ENCODE measurements around the gene RSBN1L. TPM values are rescaled to one million over a fixed set of nuclear protein-coding genes. Genes with fewer than 3 reads are reported as not detected.
"Not testable (repeated sequence)": the region's sequence is repeated elsewhere in the genome, so short reads cannot be mapped to it uniquely, and the experiment has no call there.

The RSBN1L gene
- total RNA-seq, 1 donor from 2014 or later: 38.7 TPM

DNA sequence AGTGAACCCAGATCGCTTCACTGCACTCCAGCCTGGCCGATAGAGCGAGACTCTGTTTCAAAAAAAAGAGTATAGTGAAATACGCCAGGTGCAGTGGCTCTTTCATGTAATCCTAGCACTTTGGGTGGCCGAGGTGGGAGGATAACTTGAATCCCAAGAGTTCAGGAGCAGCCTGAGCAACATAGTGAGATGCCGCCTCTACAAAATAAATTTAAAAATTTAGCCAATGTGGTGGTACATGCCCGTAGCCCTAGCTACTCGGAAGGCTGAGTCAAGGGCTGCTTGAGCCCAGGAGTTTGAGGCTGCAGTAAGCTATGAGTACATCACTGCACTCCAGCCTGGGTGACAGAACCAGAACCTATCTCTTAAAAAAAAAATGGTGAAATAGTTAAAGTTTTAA lies 74.1 kb downstream of the RSBN1L start:
- no peak for DNase-seq

DNA sequence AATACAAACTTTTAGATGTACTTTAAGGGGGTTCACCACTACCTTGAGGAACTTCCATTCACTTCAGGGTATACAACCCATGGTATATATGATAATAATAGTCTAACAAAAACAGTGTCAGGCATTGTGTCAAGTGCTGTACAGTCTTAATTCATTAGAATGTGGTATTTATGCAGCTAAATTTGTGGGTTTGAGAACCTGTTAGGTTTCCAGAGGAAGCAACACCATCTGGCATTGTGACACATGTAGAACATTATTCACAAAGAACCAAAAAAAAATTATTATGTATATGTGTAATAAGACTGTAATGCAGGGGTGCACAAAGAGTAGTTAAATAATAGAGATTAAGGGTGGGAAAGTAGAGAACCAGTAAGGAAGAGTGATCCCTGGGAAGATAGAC lies 75.6 kb downstream of the RSBN1L start:
- no peak for DNase-seq

DNA sequence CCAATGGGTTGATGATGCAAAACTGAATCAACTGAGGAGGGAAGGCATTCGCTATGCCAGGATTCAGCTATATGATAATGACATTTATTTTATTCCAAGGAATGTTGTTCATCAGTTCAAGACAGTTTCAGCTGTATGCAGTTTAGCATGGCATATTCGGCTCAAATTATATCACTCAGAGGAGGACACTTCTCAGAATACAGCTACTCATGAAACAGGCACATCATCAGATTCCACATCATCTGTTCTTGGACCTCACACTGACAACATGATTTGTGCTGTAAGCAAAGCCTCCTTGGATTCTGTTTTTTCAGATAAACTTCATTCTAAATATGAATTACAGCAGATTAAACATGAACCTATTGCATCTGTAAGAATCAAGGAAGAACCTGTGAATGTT lies 82.3 kb downstream of the RSBN1L start:
- DNase-seq: no peak

DNA sequence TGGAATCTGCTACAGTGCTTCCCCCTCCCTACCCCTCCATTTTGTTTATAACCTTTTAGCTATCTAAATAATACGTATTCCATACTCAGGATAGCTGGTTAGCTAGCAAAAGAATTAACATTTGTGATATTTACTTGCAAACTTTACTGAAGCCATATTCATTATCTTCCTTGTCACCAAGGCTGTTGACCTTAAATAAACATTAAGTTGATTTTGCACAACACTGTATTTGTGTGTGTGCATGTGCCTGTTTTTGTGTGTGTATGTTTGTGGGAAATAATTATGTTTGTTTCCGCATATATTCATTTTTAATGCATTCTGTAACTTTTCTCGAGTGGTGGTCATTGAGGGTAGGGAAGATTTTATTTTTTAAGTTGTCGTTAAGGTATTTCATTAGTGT lies 86.1 kb downstream of the RSBN1L start:
- DNase-seq: no peak

DNA sequence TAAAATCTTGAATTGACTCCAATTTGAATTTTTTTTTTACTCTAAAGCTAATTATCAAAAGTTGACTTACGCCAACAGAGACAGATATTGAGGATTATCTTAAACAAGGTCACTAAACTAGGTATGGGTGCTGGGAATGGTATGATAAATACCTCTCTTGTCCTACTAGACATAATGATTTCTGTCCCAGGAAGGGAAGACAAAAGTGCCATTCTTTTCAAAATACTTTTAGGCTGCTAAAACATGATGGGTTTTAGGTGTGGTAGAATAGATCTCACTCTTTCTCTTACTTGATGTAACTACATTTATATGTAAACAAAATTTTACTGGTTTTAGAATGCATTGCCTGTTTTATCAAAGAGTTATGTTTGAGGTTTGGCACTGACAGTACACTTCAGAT lies 86.9 kb downstream of the RSBN1L start:
- no peak for DNase-seq

DNA sequence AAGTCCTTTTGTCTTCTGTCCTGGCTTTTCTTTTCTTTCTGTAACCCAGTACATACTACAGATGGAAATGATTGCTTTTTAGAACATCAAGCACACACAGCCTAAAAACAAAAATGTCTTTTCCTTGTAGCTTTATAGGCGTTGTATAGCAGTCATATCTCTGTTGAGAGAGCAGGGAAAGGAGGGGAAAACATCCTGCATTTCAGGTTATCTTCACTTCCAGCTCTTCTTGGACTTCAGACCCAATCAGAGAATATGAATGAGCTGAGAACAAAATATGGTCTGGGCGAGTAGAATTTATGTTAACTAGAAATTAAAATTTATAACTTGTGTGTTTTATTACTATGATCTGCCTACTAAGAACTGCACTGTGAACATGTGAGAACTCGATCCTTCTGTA lies 87.3 kb downstream of the RSBN1L start:
- DNase-seq: no peak

DNA sequence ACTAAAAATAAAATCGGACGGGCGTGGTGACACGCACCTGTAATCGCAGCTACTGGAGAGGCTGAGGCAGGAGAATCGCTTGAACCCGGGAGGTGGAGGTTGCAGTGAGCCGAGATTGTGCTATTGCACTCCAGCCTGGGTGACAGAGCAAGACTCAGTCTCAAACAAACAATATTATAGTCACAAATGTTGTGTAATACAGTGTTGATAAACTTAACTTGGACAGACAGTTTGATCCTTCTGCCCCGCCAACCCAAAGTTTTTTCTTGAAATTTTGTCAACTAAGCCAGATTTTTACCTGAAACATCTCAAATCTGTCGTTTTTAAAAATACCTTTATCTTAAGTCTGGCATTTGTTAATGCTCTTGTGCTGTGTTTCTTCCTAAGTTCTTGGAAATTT lies 88.2 kb downstream of the RSBN1L start:
- DNase-seq: not testable (repeated sequence)

DNA sequence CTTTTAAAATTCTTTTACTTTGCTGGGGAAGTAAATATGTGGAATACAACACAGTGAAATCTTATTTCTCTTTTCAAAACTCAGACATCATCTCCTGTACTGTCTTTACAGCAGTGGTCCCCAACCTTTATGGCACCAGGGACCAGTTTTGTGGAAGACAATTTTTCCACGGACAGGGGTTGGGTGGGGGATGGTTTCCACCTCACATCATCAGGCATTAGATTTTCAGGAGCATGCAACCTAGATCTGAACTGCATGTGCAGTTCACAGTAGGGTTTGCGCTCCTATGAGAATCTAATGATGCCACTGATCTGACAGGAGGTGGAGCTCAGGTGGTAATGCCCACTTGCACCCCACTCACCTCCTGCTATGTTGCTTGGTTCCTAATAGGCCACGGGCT lies 89.8 kb downstream of the RSBN1L start:
- DNase-seq: no peak

DNA sequence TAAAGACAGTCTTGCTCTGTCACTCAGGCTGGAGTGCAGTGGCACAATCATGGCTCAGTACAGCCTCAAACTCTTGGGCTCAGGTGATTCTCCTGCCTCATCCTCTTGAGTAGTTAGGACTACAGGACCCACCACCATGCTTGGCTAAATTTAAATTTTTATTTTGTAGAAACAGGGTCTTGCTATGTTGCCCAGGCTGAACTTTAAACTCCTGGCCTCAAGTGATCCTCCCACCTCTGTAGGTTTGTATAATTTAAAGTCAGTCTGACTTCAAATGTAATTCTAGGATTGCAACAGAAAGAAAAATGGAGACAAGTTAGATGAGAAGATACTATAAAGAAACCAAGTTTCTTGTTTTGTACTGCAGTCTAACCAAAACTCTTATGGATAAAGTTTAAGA lies 90.5 kb downstream of the RSBN1L start:
- DNase-seq: no peak

DNA sequence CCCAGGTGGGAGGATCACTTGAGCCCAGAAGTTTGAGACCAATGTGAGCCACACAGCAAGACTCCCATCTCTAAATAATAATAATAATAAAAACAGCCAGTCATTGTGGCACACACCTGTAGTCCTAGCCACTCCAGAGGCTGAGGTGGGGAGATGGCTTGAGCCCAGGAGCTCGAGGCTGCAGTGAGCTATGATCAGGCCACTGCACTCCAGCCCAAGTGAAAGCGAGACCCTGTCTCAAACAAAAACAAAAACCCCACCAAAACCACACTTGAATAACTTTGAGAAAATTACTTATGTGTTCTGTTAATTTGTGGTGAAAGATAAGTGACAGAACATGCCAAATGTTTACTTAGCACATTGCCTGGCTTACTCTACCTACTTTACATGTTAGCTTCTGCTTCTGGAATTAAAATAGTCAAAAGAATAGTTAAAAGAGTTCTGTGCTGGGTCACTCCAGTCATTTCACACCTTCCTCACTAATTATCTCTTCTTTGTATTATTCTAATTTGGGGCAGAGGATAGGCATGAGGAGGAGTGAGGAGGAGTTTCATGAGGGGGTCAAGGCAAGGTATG lies 92.2 kb downstream of the RSBN1L start:
- no peak for DNase-seq

DNA sequence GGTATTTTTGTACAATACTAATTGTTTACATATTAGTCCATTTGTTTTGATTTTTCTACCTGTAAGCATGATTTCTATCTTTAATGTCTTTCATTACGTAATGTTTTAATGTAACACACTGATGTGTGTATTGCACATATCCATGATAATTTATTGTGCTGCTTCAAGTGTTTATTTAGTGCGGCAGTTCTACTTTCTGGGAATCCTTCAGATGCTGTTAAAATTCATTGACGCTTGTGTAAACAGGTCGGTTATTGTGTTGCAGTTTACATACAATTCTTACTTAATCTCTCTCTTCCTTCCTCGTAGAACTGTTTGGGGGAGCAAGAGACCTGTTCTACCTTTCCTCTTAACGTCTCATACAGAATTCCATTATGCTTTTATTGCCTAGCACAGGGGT lies 95.1 kb downstream of the RSBN1L start:
- peak; percentile 15 for DNase-seq

DNA sequence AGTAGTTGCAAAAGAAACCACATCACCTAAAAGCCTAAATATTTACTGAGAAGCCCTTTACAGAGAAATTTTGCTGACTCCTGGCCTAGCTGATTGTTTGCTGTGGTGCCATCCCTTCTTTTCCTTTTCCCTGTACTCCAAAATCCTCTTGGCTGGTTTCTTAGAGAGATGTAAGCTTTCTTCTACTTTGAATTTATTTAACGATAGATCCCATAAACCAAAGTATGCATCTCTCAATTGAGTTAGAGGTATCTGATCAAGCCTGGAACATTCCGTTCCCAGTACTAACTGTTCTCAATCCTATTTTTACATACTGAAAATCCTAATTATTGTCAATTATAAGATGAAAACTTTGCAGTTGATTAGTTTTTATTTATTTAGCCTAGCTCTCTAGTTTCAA lies 95.7 kb downstream of the RSBN1L start:
- DNase-seq: no peak

DNA sequence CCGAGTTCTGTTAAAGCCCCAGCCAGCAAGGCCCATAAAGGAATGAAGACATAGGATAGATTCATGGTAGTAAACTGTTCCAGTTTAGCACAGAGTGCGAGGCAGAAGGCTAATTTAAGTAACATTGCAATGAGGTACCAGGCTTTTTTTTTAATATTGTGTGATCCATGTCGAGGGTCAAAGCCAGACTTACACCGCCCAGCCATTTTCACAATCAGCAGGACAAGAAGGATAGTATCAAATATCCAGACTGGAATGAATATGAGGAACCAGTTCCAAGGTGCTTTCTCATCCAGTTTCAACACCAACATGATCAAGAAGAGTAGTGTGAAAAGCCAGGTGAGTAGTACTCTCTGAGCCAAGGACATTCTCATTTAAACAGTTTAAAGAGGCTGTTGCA lies 97.7 kb downstream of the RSBN1L start:
- DNase-seq: no peak

DNA sequence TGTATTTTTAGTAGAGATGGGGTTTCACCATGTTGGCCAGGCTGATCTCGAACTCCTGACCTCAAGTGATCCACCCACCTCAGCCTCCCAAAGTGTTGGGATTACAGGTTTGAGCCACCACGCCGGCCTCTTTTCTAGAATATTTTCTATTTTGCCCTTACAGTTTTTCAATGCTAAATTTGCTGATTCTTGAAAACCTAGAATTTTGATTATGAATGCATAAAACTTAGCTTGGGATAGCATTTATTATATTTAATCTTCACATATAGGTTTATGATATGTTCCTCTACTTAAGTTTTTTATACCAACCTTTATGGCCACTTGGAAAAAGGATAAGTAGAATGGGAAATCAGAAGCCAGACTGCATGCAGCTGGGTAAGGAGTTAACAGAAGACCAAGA lies 99.8 kb downstream of the RSBN1L start:
- no peak for DNase-seq

DNA sequence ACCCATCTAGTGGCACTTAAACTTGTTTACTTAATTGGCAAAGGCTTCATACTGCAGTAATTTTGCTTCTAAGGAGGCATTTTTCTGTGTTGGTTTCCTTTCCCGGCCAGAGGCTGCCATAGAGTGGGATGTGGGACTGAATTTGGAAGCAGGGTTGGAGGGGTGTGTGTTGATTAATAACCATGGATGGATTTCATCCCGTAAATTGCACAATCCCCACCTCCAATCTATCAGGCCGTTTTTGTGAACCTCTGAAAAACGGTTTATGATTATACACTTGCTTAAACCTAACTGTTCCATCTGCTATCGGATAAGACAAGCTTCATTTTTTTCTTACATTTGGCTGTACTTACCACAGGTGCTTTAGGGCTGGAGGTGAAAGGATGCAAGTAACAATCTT lies 100.7 kb downstream of the RSBN1L start:
- DNase-seq: no peak

DNA sequence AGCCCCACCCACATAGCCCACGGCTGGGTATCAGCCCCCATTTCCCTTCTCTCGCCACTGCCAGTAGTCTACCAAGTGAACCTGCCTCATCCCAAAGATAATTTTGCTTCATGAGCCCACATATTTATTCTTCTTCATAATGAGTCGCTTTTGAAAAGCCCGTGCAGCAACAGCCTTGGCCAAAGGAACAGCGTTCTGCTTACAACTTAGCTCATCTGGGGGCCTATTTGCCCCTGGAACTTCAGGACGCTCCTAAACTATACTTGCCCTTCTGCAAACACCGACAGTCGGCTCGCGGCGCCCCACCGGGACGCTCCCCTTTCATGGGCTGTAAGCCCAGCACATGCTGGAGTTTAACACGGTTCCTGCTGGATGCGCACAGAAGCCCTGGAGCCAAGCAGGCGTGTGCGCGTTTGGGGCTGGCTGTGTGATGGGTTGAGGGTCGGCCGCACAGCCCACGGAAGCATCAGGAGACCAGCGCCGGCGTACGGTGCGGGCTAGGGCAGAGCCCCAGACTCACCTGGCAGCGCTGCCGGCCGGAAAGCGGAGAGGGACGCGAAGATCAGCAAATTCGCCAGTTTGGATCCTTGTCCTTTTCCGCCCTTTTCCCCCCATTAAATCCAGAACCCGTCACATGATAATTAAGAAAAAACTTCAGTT lies 101.6 kb downstream of the RSBN1L start:
- no peak for DNase-seq

DNA sequence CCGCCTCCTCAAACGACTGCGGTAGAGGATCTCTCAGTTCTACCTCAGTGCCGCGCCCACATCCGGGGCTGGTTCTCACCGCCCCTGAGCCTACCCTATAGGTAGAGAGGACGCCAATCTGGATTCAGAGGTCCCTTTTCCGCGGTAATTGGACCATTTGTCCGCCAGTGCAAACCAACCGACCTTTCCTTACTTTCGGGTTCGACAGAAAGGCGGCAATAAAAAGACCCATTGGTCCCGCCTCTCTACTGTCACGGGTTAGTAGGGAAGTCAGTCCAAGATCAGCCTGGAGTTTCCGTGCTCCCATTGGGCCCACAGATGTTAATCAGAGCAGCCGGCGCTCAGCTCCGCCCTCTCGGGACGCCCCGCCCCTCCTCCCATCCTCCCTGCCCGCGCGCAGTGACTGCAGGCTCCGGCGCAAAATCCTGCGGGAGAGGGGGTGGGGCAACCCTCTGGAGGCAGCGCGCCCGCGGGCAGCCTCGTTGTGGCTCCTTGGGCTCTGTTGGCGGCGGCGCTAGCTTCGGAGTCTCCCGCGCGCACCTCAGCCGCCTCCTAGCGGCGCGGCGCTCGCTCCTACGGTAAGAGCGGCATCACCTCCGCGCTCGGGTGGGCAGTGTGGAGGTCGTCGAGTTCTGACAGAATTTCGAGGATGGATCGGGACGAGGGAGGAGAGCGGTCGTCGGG lies 102.3 kb downstream of the RSBN1L start, which contains the start of the genes PHTF2 and TMEM60:
Gene PHTF2 (plus strand): TSS at position 380 of the 684 bp plus-strand sequence.
Gene TMEM60 (minus strand): TSS at position 41 of the 684 bp plus-strand sequence. CDS start 4,061 bp downstream, outside the sequence.
- DNase-seq: peak; percentile 99

DNA sequence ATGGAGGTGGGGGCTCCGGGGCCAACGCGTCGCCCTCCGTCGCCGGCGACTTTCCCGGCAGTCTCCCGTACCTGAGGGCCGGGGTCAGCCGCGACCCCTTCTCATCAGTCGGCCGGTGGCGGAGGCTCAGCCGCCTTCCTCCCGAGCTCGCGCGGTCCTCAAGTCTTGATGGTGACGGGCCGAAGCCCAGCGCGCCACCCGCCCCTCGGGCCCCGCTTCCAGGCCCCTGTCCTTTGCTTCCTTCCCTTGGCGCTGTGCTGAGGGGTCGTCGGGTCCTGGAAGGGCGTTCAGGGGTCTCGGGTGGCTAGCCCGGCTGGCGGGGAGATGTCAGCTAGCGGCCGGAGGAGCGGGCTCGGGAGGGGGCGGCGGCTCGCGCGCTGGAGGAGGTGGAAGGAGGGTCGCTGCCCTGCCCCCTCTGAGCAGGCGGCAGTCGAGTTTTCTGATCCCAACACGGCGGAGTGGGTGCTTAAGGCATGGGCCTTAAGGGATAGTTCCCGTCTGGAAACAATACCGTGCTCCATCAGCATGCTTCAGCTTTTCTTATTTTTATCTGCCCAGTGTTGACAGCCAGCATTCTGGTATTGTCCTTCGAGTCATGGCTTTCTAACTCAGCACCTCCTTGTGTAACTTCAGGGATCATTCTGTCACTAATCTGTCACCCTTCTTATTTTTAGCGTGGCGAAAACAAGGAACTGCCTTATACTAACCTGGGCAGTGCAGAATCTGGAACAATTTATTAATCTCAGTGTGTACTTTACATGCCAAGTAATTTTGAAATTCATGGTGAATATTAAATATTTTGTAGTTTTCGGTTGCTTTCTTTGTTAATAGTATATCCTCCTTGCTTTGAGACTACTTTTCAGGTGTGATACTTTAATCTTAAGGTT lies 103.1 kb downstream of the RSBN1L start:
- DNase-seq: peak; percentile 68

DNA sequence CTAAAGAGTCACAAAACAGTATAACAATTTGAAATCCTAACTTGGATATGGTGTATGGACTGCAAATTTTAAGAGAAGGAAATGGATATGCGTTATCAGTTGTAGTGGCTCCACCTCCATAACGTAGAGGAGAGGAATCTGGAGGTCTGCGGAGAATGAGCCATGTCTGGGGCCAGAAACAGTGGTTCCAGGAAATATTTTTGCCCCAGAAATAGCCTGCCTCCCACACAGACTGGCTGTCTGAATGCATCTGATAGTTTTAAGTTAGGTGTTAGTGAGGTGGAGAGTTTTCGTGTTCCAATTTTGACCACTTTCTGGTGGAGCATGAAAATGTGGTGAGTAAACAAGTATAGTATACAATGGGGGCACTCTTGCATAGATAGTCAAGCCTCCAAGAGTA lies 103.9 kb downstream of the RSBN1L start:
- DNase-seq: no peak

DNA sequence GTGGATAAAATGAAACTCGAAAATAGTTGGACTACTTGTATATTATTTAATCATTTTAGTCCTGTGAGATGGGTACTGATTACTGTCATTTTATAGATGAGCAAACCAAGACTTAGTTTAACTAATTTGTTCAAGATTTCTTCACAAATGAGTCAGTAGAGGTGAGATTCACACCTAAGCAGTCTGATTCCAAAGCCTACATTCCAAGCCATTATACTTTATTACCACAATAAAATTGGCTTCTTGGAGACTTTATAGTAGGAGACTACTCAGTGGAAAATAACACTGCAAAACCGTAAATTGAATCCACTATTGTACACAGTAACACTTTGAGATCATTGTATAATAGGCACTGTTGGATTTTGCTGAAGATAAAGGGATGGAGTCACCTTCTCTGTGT lies 104.5 kb downstream of the RSBN1L start:
- no peak for DNase-seq

DNA sequence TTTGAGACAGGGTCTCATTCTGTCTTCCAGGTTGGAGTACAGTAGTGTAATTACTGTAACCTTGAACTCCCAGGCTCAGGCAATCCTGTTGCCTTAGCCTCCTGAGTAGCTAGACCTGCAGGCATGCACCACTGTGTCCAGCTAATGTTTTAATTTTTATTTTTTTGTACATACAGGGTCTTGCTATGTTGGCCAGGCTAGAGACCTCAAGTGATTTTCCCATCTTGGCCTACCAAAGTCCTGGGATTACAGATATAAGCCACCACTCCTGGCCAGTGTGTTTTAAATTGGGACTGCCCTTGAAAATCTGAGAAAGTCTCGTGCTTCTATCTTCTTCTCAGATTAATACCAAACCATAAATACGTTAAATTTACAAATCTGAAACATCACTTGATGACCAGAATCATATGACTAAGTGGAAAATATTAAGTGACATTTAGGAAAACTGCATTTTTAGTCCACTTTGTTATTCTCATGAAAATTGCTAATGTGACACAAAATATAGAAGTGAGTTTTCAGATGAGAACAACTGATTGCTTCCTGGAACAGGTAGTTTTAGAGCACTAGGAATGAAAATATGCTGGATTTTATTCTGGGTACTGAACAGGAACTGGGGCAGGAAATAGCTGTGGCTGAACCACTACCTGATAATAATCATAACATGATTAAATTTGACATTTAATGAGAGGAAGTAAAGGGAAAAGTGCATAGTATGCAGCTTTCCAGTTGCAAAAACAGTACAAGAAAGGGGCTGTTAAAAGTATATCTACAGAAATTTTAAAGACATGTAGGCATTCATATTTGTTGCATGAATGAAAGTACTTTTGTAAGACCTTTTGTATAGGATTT lies 106.5 kb downstream of the RSBN1L start:
- DNase-seq: no peak

DNA sequence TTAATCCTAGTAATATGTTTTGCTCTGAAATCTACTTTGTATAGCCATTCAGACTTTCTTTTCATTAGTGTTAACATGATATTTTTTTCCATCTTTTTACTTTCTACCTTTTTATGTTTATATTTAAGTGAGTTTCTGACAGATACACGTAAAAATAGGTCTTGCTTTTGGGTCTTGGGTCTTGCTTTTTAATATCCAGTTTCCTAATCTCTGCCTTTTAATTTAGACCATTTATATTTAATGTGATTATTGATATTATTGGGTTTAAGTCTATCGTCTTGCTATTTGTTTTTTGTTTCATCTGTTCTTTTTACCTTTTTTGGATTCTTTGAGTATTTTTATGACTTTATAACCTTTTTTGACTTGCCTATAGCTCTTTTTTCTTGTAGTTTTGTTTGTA lies 110.2 kb downstream of the RSBN1L start:
- DNase-seq: no peak
